ENCODE results near the gene NPHP4.

GRCh38 chr1:5990913-5991312, 1.3 kb downstream of the NPHP4 start:
- TF ChIP-seq, protein P1, sequence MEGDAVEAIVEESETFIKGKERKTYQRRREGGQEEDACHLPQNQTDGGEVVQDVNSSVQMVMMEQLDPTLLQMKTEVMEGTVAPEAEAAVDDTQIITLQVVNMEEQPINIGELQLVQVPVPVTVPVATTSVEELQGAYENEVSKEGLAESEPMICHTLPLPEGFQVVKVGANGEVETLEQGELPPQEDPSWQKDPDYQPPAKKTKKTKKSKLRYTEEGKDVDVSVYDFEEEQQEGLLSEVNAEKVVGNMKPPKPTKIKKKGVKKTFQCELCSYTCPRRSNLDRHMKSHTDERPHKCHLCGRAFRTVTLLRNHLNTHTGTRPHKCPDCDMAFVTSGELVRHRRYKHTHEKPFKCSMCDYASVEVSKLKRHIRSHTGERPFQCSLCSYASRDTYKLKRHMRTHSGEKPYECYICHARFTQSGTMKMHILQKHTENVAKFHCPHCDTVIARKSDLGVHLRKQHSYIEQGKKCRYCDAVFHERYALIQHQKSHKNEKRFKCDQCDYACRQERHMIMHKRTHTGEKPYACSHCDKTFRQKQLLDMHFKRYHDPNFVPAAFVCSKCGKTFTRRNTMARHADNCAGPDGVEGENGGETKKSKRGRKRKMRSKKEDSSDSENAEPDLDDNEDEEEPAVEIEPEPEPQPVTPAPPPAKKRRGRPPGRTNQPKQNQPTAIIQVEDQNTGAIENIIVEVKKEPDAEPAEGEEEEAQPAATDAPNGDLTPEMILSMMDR (IDR thresholded peaks at IDR 0.05; ENCODE audit: extremely low read depth in 1 of 2, insufficient read depth in 1 of 2, low read depth in 1 of 2, low read length in 2 of 2): no peak
- TF ChIP-seq, protein P2, sequence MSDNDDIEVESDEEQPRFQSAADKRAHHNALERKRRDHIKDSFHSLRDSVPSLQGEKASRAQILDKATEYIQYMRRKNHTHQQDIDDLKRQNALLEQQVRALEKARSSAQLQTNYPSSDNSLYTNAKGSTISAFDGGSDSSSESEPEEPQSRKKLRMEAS (IDR thresholded peaks at IDR 0.05; ENCODE audit: insufficient read depth, insufficient read length): no peak
- TF ChIP-seq POLR2A (IDR thresholded peaks at IDR 0.05; ENCODE audit: low read depth, low read length) (no peak), POLR2AphosphoS5 (IDR thresholded peaks at IDR 0.05; ENCODE audit: insufficient read depth, low read depth, low read length) (no peak), EZH2 (IDR thresholded peaks at IDR 0.05; ENCODE audit: borderline replicate concordance, low read depth, low read length, severe bottlenecking) (no peak), MYC (IDR thresholded peaks at IDR 0.05; ENCODE audit: low read depth, low read length) (no peak), JUN (IDR thresholded peaks at IDR 0.05; ENCODE audit: borderline replicate concordance, insufficient read depth, insufficient read length, low read depth) (no peak), GATA2 (IDR thresholded peaks at IDR 0.05; ENCODE audit: insufficient read depth, insufficient read length, low read depth, low read length) (no peak), FOS (IDR thresholded peaks at IDR 0.05; ENCODE audit: borderline replicate concordance, insufficient read depth, low read length) (no peak)

Measured in endothelial cell of umbilical vein (primary cell).